ENCODE measurements around the gene POLR2J.
"Not testable (repeated sequence)": the region's sequence is repeated elsewhere in the genome, so short reads cannot be mapped to it uniquely, and the experiment has no call there.

The POLR2J gene

DNA sequence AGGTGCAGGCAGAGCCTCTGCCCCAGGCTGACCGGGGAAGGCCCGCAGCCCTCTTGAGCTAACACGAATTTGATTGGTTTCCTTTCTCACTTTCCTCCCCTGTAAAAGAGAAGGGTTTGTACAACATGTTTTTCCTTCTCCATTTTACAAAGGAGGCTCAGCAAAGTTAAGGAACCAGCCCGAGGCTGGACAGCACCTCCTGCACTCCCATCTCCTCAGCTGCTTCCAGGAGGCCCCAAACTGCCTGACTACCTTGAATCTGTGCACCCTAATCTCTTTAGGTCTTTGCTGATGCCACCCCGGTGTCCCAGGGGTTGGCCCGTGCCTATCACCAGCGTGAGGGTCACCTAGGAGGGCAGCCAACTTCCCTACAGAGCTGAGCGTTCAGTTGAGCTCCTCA is 18.3 kb downstream of the POLR2J start:
- no peak overlapping the region for H3K4me3 ChIP-seq (ENCODE audit: control insufficient read depth, low read depth, low read length)
- no peak for DNase-seq (ENCODE audit: low read depth)
- TF ChIP-seq, protein P1, sequence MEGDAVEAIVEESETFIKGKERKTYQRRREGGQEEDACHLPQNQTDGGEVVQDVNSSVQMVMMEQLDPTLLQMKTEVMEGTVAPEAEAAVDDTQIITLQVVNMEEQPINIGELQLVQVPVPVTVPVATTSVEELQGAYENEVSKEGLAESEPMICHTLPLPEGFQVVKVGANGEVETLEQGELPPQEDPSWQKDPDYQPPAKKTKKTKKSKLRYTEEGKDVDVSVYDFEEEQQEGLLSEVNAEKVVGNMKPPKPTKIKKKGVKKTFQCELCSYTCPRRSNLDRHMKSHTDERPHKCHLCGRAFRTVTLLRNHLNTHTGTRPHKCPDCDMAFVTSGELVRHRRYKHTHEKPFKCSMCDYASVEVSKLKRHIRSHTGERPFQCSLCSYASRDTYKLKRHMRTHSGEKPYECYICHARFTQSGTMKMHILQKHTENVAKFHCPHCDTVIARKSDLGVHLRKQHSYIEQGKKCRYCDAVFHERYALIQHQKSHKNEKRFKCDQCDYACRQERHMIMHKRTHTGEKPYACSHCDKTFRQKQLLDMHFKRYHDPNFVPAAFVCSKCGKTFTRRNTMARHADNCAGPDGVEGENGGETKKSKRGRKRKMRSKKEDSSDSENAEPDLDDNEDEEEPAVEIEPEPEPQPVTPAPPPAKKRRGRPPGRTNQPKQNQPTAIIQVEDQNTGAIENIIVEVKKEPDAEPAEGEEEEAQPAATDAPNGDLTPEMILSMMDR (conservative IDR thresholded peaks at IDR 0.05; ENCODE audit: control insufficient read depth, insufficient read depth, low read depth, low read length), result no peak

DNA sequence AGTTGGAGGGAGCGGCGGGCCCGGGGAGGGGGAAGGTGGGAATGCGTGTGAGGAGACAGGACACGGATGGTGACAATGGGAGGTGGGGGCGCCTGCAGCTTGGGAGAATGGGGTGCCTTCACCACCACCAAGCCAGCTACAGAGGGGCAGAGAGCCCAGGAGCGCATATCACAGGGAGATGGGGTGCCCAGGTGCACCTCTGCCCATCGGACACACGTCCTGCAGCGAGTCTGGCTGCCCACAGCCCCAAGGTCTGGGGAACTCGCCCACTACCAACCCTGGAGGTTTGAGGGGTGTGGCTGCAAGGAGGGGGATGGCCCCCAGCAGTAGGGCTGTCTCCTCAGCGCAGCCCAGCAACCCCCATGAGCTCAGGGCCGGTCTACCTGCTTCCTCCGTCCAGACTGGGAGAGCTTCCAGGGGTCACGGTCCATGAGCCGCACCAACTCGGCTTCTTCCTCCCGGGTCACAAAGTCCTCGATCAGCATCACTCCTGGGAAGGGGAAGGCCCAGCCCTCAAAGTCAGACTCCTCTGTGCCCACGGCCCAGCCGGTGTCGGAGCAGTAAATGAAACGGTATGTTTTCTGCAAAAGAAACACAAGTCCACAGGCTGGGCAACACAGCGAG is 19.4 kb downstream of the POLR2J start:
- DNase-seq (ENCODE audit: low read depth), result no peak
- no peak overlapping the region for H3K4me3 ChIP-seq (ENCODE audit: control insufficient read depth, low read depth, low read length)
- TF ChIP-seq, protein P1 (conservative IDR thresholded peaks at IDR 0.05; ENCODE audit: control insufficient read depth, insufficient read depth, low read depth, low read length), result no peak

DNA sequence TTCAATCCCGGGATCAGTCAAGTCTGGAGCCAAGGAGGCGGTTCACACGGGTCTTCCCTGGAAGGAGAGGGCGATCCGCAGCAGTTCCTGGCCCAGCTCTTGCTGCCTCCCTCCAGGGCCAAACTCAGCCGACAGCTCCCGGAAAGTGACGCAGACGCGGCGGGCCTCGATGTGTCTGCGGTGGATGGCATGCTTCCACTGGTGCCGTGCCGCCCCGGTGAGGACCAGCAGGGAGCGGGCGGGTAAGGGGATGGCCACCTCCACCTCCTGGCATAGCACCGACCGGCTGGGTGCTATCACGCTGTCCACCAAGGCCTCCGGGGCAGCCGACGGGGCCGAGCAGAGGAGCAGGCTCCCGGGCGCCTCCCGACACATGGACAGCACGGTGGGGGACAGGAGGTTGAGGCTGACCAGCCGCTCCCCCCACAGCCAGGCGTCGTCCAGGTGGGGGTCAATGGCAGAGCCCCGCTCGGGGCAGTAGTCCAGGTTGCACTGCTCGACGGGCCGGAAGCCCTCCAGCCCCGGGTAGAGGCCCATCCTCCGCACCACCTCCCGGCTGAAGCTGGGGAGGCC is 21.3 kb downstream of the POLR2J start:
- H3K4me3 ChIP-seq (ENCODE audit: control insufficient read depth, low read depth, low read length), result no peak overlapping the region
- no peak for DNase-seq (ENCODE audit: low read depth)

DNA sequence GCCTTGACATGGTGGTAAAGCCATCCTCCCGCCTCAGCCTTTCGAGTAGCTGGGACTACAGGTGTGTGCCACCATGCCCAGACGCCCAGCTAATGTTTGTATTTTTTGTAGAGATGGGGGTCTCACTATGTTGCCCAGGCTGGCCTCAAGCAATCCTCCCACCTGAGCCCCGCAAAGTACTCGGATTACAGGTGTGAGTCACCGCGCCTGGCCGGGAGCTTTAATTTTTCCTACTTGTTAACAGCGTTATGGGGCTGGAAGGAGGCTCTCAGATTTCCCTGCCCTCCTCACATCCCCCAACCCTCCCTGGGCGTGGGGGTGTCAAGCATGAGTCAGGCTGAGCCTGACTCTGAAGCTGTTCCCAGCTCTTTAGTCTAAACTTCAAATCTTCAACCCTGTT is 22.4 kb downstream of the POLR2J start:
- H3K4me3 ChIP-seq (ENCODE audit: control insufficient read depth, low read depth, low read length), result no peak overlapping the region
- DNase-seq (ENCODE audit: low read depth), result peak; percentile 54
- TF ChIP-seq, protein P1 (conservative IDR thresholded peaks at IDR 0.05; ENCODE audit: control insufficient read depth, insufficient read depth, low read depth, low read length), result no peak

More for the DNA sequence above, 21.3 kb downstream of the POLR2J start:
- TF ChIP-seq, protein P1 (conservative IDR thresholded peaks at IDR 0.05; ENCODE audit: control insufficient read depth, insufficient read depth, low read depth, low read length), result no peak

GRCh38 chr7:102455596-102455995 is 23.1 kb downstream of the POLR2J start:
- no peak for DNase-seq (ENCODE audit: low read depth)
- no peak overlapping the region for H3K4me3 ChIP-seq (ENCODE audit: control insufficient read depth, low read depth, low read length)
- TF ChIP-seq, protein P1 (conservative IDR thresholded peaks at IDR 0.05; ENCODE audit: control insufficient read depth, insufficient read depth, low read depth, low read length), result no peak

- DNase-seq (ENCODE audit: low read depth); H3K4me3 ChIP-seq (ENCODE audit: control insufficient read depth, low read depth, low read length): not testable (repeated sequence)
Measured at GRCh38 chr7:102454932-102455331, 23.8 kb downstream of the POLR2J start.

GRCh38 chr7:102454468-102454867 is 24.3 kb downstream of the POLR2J start:
- TF ChIP-seq, protein P1 (conservative IDR thresholded peaks at IDR 0.05; ENCODE audit: control insufficient read depth, insufficient read depth, low read depth, low read length), result no peak
- no peak for DNase-seq (ENCODE audit: low read depth)
- no peak overlapping the region for H3K4me3 ChIP-seq (ENCODE audit: control insufficient read depth, low read depth, low read length)

Data from fibroblast of mammary gland (primary cell).